HepG2 (cell line): ENCODE data around the gene FFAR4. TPM values are rescaled to one million over a fixed set of nuclear protein-coding genes. Genes with fewer than 3 reads are reported as not detected.
A peak's percentile ranks its signal among the peaks of the same experiment; 100 is the strongest.

Experiments used
- ATM ChIP-seq: fragments of 450-650 bp; IDR thresholded peaks from 2 replicates; pipeline ENCODE4 v1.7.1; 2017; ENCODE audit warnings: mild to moderate bottlenecking, borderline replicate concordance
- BRCA1 ChIP-seq: sonication (generic); formaldehyde crosslinking; IDR thresholded peaks from 2 replicates; pipeline ENCODE4 v1.4.0; 2020; ENCODE audit warnings: missing genetic modification reagents
- CBX2 ChIP-seq, 2 experiments: fragments of 200-600 bp in 1 of 2; sonication (generic); formaldehyde crosslinking in 1 of 2; IDR thresholded peaks; 2 replicates each; pipeline versions ENCODE4 v1.7.0 to v1.8.1; 2018 to 2022; ENCODE audit warnings: low read depth in 2 of 2, low read length in 1 of 2, mild to moderate bottlenecking in 1 of 2, missing genetic modification reagents in 1 of 2
- CHCHD3 ChIP-seq: sonication (generic); formaldehyde crosslinking; IDR thresholded peaks from 2 replicates; pipeline ENCODE4 v1.8.0; 2022; ENCODE audit warnings: mild to moderate bottlenecking, missing genetic modification reagents, moderate library complexity
- DNMT1 ChIP-seq: sonication (generic); formaldehyde crosslinking; IDR thresholded peaks from 2 replicates; pipeline ENCODE4 v1.5.1; 2020; ENCODE audit warnings: mild to moderate bottlenecking, missing genetic modification reagents
- FLYWCH1 ChIP-seq: sonication (generic); formaldehyde crosslinking; IDR thresholded peaks from 2 replicates; pipeline ENCODE4 v1.8.1; 2023; ENCODE audit warnings: mild to moderate bottlenecking, missing genetic modification reagents
- HNRNPL ChIP-seq: fragments of 200-400 bp; formaldehyde crosslinking; IDR thresholded peaks from 2 replicates; pipeline ENCODE4 v1.6.1; 2017; ENCODE audit warnings: mild to moderate bottlenecking, low read depth, low read length
- LCORL ChIP-seq, 2 experiments: fragments of 450-650 bp in 1 of 2; sonication (generic) in 1 of 2; formaldehyde crosslinking in 1 of 2; IDR thresholded peaks; 2 replicates each; pipeline versions ENCODE4 v1.5.0 to v1.6.1; 2017 to 2020; ENCODE audit warnings: antibody characterized with exemption in 1 of 2, missing genetic modification reagents in 1 of 2
- MED8 ChIP-seq: sonication (generic); formaldehyde crosslinking; IDR thresholded peaks from 2 replicates; pipeline ENCODE4 v1.8.1; 2023; ENCODE audit warnings: mild to moderate bottlenecking, missing genetic modification reagents; ENCODE audit not compliant: insufficient replicate concordance
- NBN ChIP-seq: fragments of 450-650 bp; conservative IDR thresholded peaks from 2 replicates; pipeline ENCODE4 v1.6.1; 2017
- NRL ChIP-seq: sonication (generic); formaldehyde crosslinking; IDR thresholded peaks from 2 replicates; pipeline ENCODE4 v1.5.0; 2020; ENCODE audit warnings: missing genetic modification reagents, mild to moderate bottlenecking, moderate library complexity, borderline replicate concordance
- PHF5A ChIP-seq: IDR thresholded peaks from one replicate; pipeline ENCODE4 v1.6.1; 2018; ENCODE audit warnings: low read depth, missing genetic modification reagents; ENCODE audit not compliant: unreplicated experiment
- POGZ ChIP-seq: sonication (generic); formaldehyde crosslinking; IDR thresholded peaks from 2 replicates; pipeline ENCODE4 v1.4.0; 2020; ENCODE audit warnings: mild to moderate bottlenecking, missing genetic modification reagents
- RFX5 ChIP-seq: IDR thresholded peaks from 2 replicates; pipeline ENCODE4 v1.6.1; 2011; ENCODE audit warnings: low read depth, low read length, improper control_type of control experiment
- RFXAP ChIP-seq: sonication (generic); formaldehyde crosslinking; IDR thresholded peaks from 2 replicates; pipeline ENCODE4 v1.4.0; 2020; ENCODE audit warnings: missing genetic modification reagents, borderline replicate concordance
- SALL1 ChIP-seq: sonication (generic); formaldehyde crosslinking; IDR thresholded peaks from 2 replicates; pipeline ENCODE4 v1.8.0; 2022; ENCODE audit warnings: mild to moderate bottlenecking, missing genetic modification reagents
- STAG1 ChIP-seq: sonication (generic); formaldehyde crosslinking; IDR thresholded peaks from 2 replicates; pipeline ENCODE4 v1.4.0; 2020; ENCODE audit warnings: missing genetic modification reagents
- ZBTB7A ChIP-seq: sonication (generic); formaldehyde crosslinking; IDR thresholded peaks from 2 replicates; pipeline ENCODE4 v1.8.0; 2022; ENCODE audit warnings: mild to moderate bottlenecking, missing genetic modification reagents
- ZFP62 ChIP-seq: sonication (generic); formaldehyde crosslinking; IDR thresholded peaks from 2 replicates; pipeline ENCODE4 v1.4.0; 2020; ENCODE audit warnings: missing genetic modification reagents
- ZMYM2 ChIP-seq: sonication (generic); formaldehyde crosslinking; IDR thresholded peaks from 2 replicates; pipeline ENCODE4 v1.8.0; 2022; ENCODE audit warnings: mild to moderate bottlenecking, missing genetic modification reagents
- ZNF160 ChIP-seq: sonication (generic); formaldehyde crosslinking; IDR thresholded peaks from 2 replicates; pipeline ENCODE4 v1.8.0; 2022; ENCODE audit warnings: mild to moderate bottlenecking, inconsistent platforms, missing genetic modification reagents
- ZNF296 ChIP-seq: sonication (generic); formaldehyde crosslinking; conservative IDR thresholded peaks from 2 replicates; pipeline ENCODE4 v1.5.0; 2020; ENCODE audit warnings: mild to moderate bottlenecking, missing genetic modification reagents
- ZNF317 ChIP-seq: sonication (generic); formaldehyde crosslinking; IDR thresholded peaks from 2 replicates; pipeline ENCODE4 v1.5.0; 2020; ENCODE audit warnings: mild to moderate bottlenecking, missing genetic modification reagents
- ZNF33B ChIP-seq: sonication (generic); formaldehyde crosslinking; IDR thresholded peaks from 2 replicates; pipeline ENCODE4 v1.5.1; 2020; ENCODE audit warnings: mild to moderate bottlenecking, missing genetic modification reagents
- ZNF382 ChIP-seq: sonication (generic); formaldehyde crosslinking; IDR thresholded peaks from 2 replicates; pipeline ENCODE4 v1.5.0; 2020; ENCODE audit warnings: missing genetic modification reagents, mild to moderate bottlenecking, borderline replicate concordance
- ZNF790 ChIP-seq: sonication (generic); formaldehyde crosslinking; IDR thresholded peaks from 2 replicates; pipeline ENCODE4 v1.8.0; 2022; ENCODE audit warnings: missing genetic modification reagents, mild to moderate bottlenecking, borderline replicate concordance
- polyA plus RNA-seq, 8 experiments: library from polyadenylated mRNA; depleted of rRNA in 3 of 8; stranded (reverse) in 7 of 8; unstranded in 1 of 8; fragments of >200 nt; fragmentation: Illumina TruSeq in 4 of 8; extraction: Trizol in 4 of 8; gene quantifications; 2 replicates each; pipeline versions ENCODE4 v1.2.1 to v1.2.3, GENCODE V29; 2011 to 2016; ENCODE audit warnings: low read depth in 4 of 8, missing spikeins in 1 of 8, mixed read lengths in 1 of 8; ENCODE audit not compliant: insufficient read depth in 1 of 8
- total RNA-seq, 5 experiments: library from RNA; depleted of rRNA; stranded (reverse); fragments of >200 nt; fragmentation: Illumina TruSeq; extraction: Trizol; gene quantifications; 2 replicates each; pipeline ENCODE4 v1.2.3, GENCODE V29; 2016; ENCODE audit warnings: low read depth in 1 of 5
- TF ChIP-seq, protein P1 (sequence below): IDR thresholded peaks from 2 replicates; pipeline ENCODE4 v1.6.1; 2016; ENCODE audit warnings: low read depth, control low read depth
- TF ChIP-seq, protein P2 (sequence below): sonication (generic); formaldehyde crosslinking; IDR thresholded peaks from 2 replicates; pipeline ENCODE4 v1.4.0; 2020; ENCODE audit warnings: missing genetic modification reagents
- TF ChIP-seq, protein P3 (sequence below): sonication (generic); formaldehyde crosslinking; conservative IDR thresholded peaks from 2 replicates; pipeline ENCODE4 v1.8.1; 2023; ENCODE audit warnings: missing genetic modification reagents
- TF ChIP-seq, protein P4 (sequence below): sonication (generic); formaldehyde crosslinking; IDR thresholded peaks from 2 replicates; pipeline ENCODE4 v1.5.0; 2020; ENCODE audit warnings: missing genetic modification reagents

FFAR4 gene
- total and polyA plus RNA-seq, 2 of the 13 experiments (the other 11 are each of a cell fraction or from before 2014, with no cell fraction given): 0.09 TPM; not detected in 1

DNA sequence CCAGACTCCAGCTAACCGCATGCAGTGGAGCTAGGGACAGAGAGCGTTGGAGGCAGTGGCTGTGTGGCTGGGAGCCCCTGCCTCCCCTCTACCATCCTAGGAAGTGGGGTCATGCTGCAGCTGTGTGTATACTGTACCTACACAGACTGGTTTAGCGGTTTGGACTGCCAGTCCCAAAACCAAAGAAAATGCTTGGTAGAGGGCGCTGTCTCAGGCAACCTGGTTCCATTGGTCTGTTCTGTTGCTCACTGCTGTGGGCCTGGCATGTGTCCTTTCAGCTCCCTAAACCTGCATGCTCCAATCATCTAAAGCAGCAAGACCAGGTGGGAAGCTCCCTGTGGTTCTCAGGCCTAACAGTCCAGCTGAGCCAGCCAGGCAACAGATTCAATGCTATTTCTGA, 30.1 kb downstream of the FFAR4 start (continued):
- TF ChIP-seq FLYWCH1 (CRISPR knock-in tag) (no peak), ZNF382 (CRISPR knock-in tag) (no peak), ZNF296 (CRISPR knock-in tag) (no peak), POGZ (CRISPR knock-in tag) (peak; percentile 49; the same call in 1 of the 2 replicates), MED8 (CRISPR knock-in tag) (no peak), ZNF790 (CRISPR knock-in tag) (no peak), ZMYM2 (CRISPR knock-in tag) (no peak), DNMT1 (CRISPR knock-in tag) (no peak), ZNF160 (CRISPR knock-in tag) (no peak), ATM (no peak), BRCA1 (CRISPR knock-in tag) (no peak), RFXAP (no peak), SALL1 (CRISPR knock-in tag) (0 out of 2 replicates have a peak, but pooled peaks have one; percentile 29), ZNF33B (CRISPR knock-in tag) (no peak), RFX5 (no peak), NRL (CRISPR knock-in tag) (no peak), CHCHD3 (CRISPR knock-in tag) (no peak), PHF5A (CRISPR knock-in tag) (no peak), HNRNPL (peak; percentile 36; the same call in 1 of the 2 replicates), LCORL (IDR thresholded peaks at IDR 0.05) (no peak), LCORL (CRISPR knock-in tag; IDR thresholded peaks at IDR 0.05) (peak; percentile 57), STAG1 (CRISPR knock-in tag) (no peak), ZFP62 (CRISPR knock-in tag) (no peak), ZBTB7A (CRISPR knock-in tag) (no peak), NBN (no peak), CBX2 (IDR thresholded peaks at IDR 0.05; ENCODE audit: low read depth, low read length) (no peak), CBX2 (CRISPR knock-in tag; IDR thresholded peaks at IDR 0.05; ENCODE audit: low read depth) (no peak), ZNF317 (CRISPR knock-in tag) (no peak)
- TF ChIP-seq, protein P1, sequence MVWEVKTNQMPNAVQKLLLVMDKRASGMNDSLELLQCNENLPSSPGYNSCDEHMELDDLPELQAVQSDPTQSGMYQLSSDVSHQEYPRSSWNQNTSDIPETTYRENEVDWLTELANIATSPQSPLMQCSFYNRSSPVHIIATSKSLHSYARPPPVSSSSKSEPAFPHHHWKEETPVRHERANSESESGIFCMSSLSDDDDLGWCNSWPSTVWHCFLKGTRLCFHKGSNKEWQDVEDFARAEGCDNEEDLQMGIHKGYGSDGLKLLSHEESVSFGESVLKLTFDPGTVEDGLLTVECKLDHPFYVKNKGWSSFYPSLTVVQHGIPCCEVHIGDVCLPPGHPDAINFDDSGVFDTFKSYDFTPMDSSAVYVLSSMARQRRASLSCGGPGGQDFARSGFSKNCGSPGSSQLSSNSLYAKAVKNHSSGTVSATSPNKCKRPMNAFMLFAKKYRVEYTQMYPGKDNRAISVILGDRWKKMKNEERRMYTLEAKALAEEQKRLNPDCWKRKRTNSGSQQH: no peak
- TF ChIP-seq, protein P2, sequence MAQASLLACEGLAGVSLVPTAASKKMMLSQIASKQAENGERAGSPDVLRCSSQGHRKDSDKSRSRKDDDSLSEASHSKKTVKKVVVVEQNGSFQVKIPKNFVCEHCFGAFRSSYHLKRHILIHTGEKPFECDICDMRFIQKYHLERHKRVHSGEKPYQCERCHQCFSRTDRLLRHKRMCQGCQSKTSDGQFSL (CRISPR knock-in tag): 0 out of 2 replicates have a peak, but pooled peaks have one; percentile 38
- TF ChIP-seq, protein P3, sequence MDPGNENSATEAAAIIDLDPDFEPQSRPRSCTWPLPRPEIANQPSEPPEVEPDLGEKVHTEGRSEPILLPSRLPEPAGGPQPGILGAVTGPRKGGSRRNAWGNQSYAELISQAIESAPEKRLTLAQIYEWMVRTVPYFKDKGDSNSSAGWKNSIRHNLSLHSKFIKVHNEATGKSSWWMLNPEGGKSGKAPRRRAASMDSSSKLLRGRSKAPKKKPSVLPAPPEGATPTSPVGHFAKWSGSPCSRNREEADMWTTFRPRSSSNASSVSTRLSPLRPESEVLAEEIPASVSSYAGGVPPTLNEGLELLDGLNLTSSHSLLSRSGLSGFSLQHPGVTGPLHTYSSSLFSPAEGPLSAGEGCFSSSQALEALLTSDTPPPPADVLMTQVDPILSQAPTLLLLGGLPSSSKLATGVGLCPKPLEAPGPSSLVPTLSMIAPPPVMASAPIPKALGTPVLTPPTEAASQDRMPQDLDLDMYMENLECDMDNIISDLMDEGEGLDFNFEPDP (CRISPR knock-in tag): no peak
- TF ChIP-seq, protein P4, sequence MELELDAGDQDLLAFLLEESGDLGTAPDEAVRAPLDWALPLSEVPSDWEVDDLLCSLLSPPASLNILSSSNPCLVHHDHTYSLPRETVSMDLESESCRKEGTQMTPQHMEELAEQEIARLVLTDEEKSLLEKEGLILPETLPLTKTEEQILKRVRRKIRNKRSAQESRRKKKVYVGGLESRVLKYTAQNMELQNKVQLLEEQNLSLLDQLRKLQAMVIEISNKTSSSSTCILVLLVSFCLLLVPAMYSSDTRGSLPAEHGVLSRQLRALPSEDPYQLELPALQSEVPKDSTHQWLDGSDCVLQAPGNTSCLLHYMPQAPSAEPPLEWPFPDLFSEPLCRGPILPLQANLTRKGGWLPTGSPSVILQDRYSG (CRISPR knock-in tag): no peak
